Lower lobe of right lung (tissue), 2 donors: ENCODE results near the gene GPC1. TPM values are rescaled to one million over a fixed set of nuclear protein-coding genes. Genes with fewer than 3 reads are reported as not detected.

Experiments used
- ATAC-seq, 2 donors: fragments of 200-7000 bp; cut with Tn5 transposase; one replicate each; pipeline ENCODE4 v1.9.1; 2020 to 2022; ENCODE audit warnings: mild to moderate bottlenecking in 2 of 2, moderate library complexity in 2 of 2
- DNase-seq: peaks from one replicate; pipeline ENCODE4 v3.0.0-alpha.2; 2020
- H3K27ac ChIP-seq: fragments of 200-600 bp; one replicate; pipeline ENCODE4 v1.8.0; 2022
- H3K27me3 ChIP-seq: fragments of 200-600 bp; one replicate; pipeline ENCODE4 v1.8.0; 2022; ENCODE audit warnings: low read depth
- H3K36me3 ChIP-seq: fragments of 200-600 bp; one replicate; pipeline ENCODE4 v1.8.0; 2022; ENCODE audit warnings: mild to moderate bottlenecking
- H3K4me1 ChIP-seq: fragments of 200-600 bp; one replicate; pipeline ENCODE4 v1.8.0; 2022
- H3K4me3 ChIP-seq: fragments of 200-600 bp; one replicate; pipeline ENCODE4 v1.8.0; 2022; ENCODE audit warnings: mild to moderate bottlenecking
- H3K9me3 ChIP-seq: fragments of 200-600 bp; one replicate; pipeline ENCODE4 v1.8.0; 2022
- CTCF ChIP-seq: fragments of 200-600 bp; IDR thresholded peaks from one replicate; pipeline ENCODE4 v1.8.0; 2022; ENCODE audit warnings: antibody characterized with exemption, mild to moderate bottlenecking
- intact Hi-C: fragments of 100-400 bp; cut with DNase I; formaldehyde crosslinking; loops from one replicate; pipeline ENCODE4 v1.11.0; 2022
- total RNA-seq: library from RNA; stranded (reverse); fragmentation: NEBNext Ultra II Directional; extraction: Animal tissue kit (Norgen Biotek cat#: 25700); gene quantifications from one replicate; pipeline ENCODE4 v1.2.1, GENCODE V29; 2021
- donor health status: DM: no; HTN: yes; CAD: no; lungs with severe emphysema.

The GPC1 gene
- total RNA-seq, 1 donor from 2014 or later: 14.7 TPM

- ATAC-seq (no peak), DNase-seq (no peak)
- H3K9me3 ChIP-seq: no peaks in the 10 kb centered on the region
- intact Hi-C loops: no loop called here
- H3K27ac ChIP-seq: no peak overlapping the region
- no peak for TF ChIP-seq CTCF
- peaks cover 16% of the 10 kb centered on the region for H3K36me3 ChIP-seq
- H3K4me1 ChIP-seq: no peaks in the 10 kb centered on the region
- H3K4me3 ChIP-seq: no peak overlapping the region
- no peaks in the 10 kb centered on the region for H3K27me3 ChIP-seq
Measured at GRCh38 chr2:240507778-240508251, 72.4 kb downstream of the GPC1 start.

- H3K4me1 ChIP-seq: no peaks in the 10 kb centered on the region
- H3K9me3 ChIP-seq: no peaks in the 10 kb centered on the region
- intact Hi-C loops: no loop called here
- peaks cover 16% of the 10 kb centered on the region for H3K36me3 ChIP-seq
- DNase-seq (no peak), ATAC-seq (no peak)
- H3K27me3 ChIP-seq: no peaks in the 10 kb centered on the region
- no peak for TF ChIP-seq CTCF
- H3K4me3 ChIP-seq: no peak overlapping the region
- H3K27ac ChIP-seq: no peak overlapping the region
Measured at GRCh38 chr2:240508832-240509545, 73.5 kb downstream of the GPC1 start.

GRCh38 chr2:240509667-240510512, 74.4 kb downstream of the GPC1 start:
- intact Hi-C loops: no loop called here
- Histone ChIP-seq H3K27me3 (no peaks in the 10 kb centered on the region), H3K36me3 (peaks cover 16% of the 10 kb centered on the region), H3K4me1 (no peaks in the 10 kb centered on the region), H3K9me3 (no peaks in the 10 kb centered on the region), H3K27ac (no peak overlapping the region), H3K4me3 (no peak overlapping the region)
- TF ChIP-seq CTCF: no peak
- DNase-seq: no peak
- ATAC-seq: no peak

GRCh38 chr2:240510513-240511210, 75.2 kb downstream of the GPC1 start:
- ATAC-seq: no peak
- H3K4me1 ChIP-seq: no peaks in the 10 kb centered on the region
- no peak overlapping the region for H3K27ac ChIP-seq
- no peak for TF ChIP-seq CTCF
- H3K27me3 ChIP-seq: no peaks in the 10 kb centered on the region
- H3K4me3 ChIP-seq: no peak overlapping the region
- intact Hi-C loops: no loop called here
- no peaks in the 10 kb centered on the region for H3K9me3 ChIP-seq
- DNase-seq: no peak
- H3K36me3 ChIP-seq: peaks cover 16% of the 10 kb centered on the region

GRCh38 chr2:240511351-240512108, 76.1 kb downstream of the GPC1 start:
- Histone ChIP-seq H3K4me3 (no peak overlapping the region), H3K27ac (no peak overlapping the region), H3K9me3 (no peaks in the 10 kb centered on the region), H3K27me3 (no peaks in the 10 kb centered on the region), H3K36me3 (peaks cover 16% of the 10 kb centered on the region), H3K4me1 (no peaks in the 10 kb centered on the region)
- ATAC-seq (no peak), DNase-seq (no peak)
- no peak for TF ChIP-seq CTCF
- intact Hi-C loops: no loop called here
